Karpas-422 (cell line): ENCODE measurements around the gene KSR2. TPM values are rescaled to one million over a fixed set of nuclear protein-coding genes. Genes with fewer than 3 reads are reported as not detected.

Experiments used
- DNase-seq: peaks from one replicate; pipeline ENCODE4 v3.0.0-alpha.2; 2015
- H2AFZ ChIP-seq: fragments of 200-600 bp; sonication (generic); 2 replicates; pipeline ENCODE4 v1.6.1; 2014; ENCODE audit warnings: antibody characterized with exemption, low read length, mixed read lengths
- H3K27ac ChIP-seq: fragments of 200-600 bp; sonication (generic); 2 replicates; pipeline ENCODE4 v1.5.1; 2014; ENCODE audit warnings: mild to moderate bottlenecking, low read length, moderate library complexity
- H3K27me3 ChIP-seq: fragments of 200-600 bp; sonication (generic); 2 replicates; pipeline ENCODE4 v1.6.1; 2014; ENCODE audit warnings: low read length, mixed read lengths
- H3K36me3 ChIP-seq: fragments of 200-600 bp; sonication (generic); 2 replicates; pipeline ENCODE4 v1.6.1; 2014; ENCODE audit warnings: low read length, mixed read lengths; ENCODE audit not compliant: insufficient read depth
- H3K4me1 ChIP-seq: fragments of 200-600 bp; sonication (generic); 2 replicates; pipeline ENCODE4 v1.6.1; 2014; ENCODE audit warnings: mild to moderate bottlenecking, low read length, mixed read lengths
- H3K4me2 ChIP-seq: fragments of 200-600 bp; sonication (generic); 2 replicates; pipeline ENCODE4 v1.6.1; 2014; ENCODE audit warnings: low read length, low read depth, mild to moderate bottlenecking; ENCODE audit not compliant: poor library complexity, severe bottlenecking
- H3K4me3 ChIP-seq: fragments of 200-600 bp; sonication (generic); 2 replicates; pipeline ENCODE4 v1.5.1; 2014; ENCODE audit warnings: mild to moderate bottlenecking, antibody characterized with exemption, low read length, mixed read lengths
- H3K79me2 ChIP-seq: fragments of 200-600 bp; sonication (generic); 2 replicates; pipeline ENCODE4 v1.6.1; 2014; ENCODE audit warnings: mild to moderate bottlenecking, low read length, mixed read lengths
- H3K9ac ChIP-seq: fragments of 200-600 bp; sonication (generic); 2 replicates; pipeline ENCODE4 v1.6.0; 2014; ENCODE audit warnings: low read length
- H3K9me2 ChIP-seq: fragments of 200-600 bp; sonication (generic), shearing (Covaris generic); replicated peaks from 2 replicates; pipeline ENCODE4 v1.6.0; 2014; ENCODE audit warnings: mild to moderate bottlenecking, low read length, moderate library complexity; ENCODE audit not compliant: insufficient read depth
- H3K9me3 ChIP-seq: fragments of 300-700, 200-600 bp; sonication (generic); 2 replicates; pipeline ENCODE4 v1.6.1; 2014; ENCODE audit warnings: low read length, mixed read lengths
- H4K20me1 ChIP-seq: fragments of 200-600 bp; sonication (generic); 2 replicates; pipeline ENCODE4 v1.6.1; 2014; ENCODE audit warnings: mild to moderate bottlenecking, antibody characterized with exemption, low read length, low read depth; ENCODE audit not compliant: insufficient read depth
- total RNA-seq: library from RNA; depleted of rRNA; stranded (reverse); fragments of >200 nt; shearing (Covaris generic); gene quantifications from 2 replicates; pipeline ENCODE4 v1.2.3, GENCODE V29; 2014; ENCODE audit warnings: low replicate concordance

The KSR2 gene
- total RNA-seq, 1 experiment from 2014 or later = 0.04 TPM

GRCh38 chr12:117662620-117663395 lies 306.0 kb downstream of the KSR2 start:
- no peaks in the 10 kb centered on the region for H4K20me1 ChIP-seq
- H3K9me2 ChIP-seq = no peaks in the 10 kb centered on the region
- H3K36me3 ChIP-seq = no peaks in the 10 kb centered on the region
- no peak overlapping the region for H2AFZ ChIP-seq
- no peak overlapping the region for H3K4me3 ChIP-seq
- DNase-seq = no peak
- H3K27ac ChIP-seq = no peak overlapping the region
- no peak overlapping the region for H3K9ac ChIP-seq
- no peaks in the 10 kb centered on the region for H3K27me3 ChIP-seq
- no peaks in the 10 kb centered on the region for H3K4me1 ChIP-seq
- no peaks in the 10 kb centered on the region for H3K9me3 ChIP-seq
- no peak overlapping the region for H3K4me2 ChIP-seq
- no peaks in the 10 kb centered on the region for H3K79me2 ChIP-seq

- H3K27ac ChIP-seq = no peak overlapping the region
- no peak overlapping the region for H3K4me3 ChIP-seq
- no peaks in the 10 kb centered on the region for H3K9me3 ChIP-seq
- no peaks in the 10 kb centered on the region for H3K9me2 ChIP-seq
- H3K27me3 ChIP-seq = no peaks in the 10 kb centered on the region
- H3K4me1 ChIP-seq = no peaks in the 10 kb centered on the region
- no peaks in the 10 kb centered on the region for H3K79me2 ChIP-seq
- no peaks in the 10 kb centered on the region for H4K20me1 ChIP-seq
- H3K36me3 ChIP-seq = no peaks in the 10 kb centered on the region
- DNase-seq = no peak
- H2AFZ ChIP-seq = no peak overlapping the region
- no peak overlapping the region for H3K4me2 ChIP-seq
- no peak overlapping the region for H3K9ac ChIP-seq
Measured at GRCh38 chr12:117662220-117662619, 306.6 kb downstream of the KSR2 start.

GRCh38 chr12:117661471-117661870 lies 307.3 kb downstream of the KSR2 start:
- Histone ChIP-seq H3K79me2 (no peaks in the 10 kb centered on the region), H3K27me3 (no peaks in the 10 kb centered on the region), H3K27ac (no peak overlapping the region), H3K9ac (no peak overlapping the region), H3K36me3 (no peaks in the 10 kb centered on the region), H4K20me1 (no peaks in the 10 kb centered on the region), H3K4me1 (no peaks in the 10 kb centered on the region), H2AFZ (no peak overlapping the region), H3K9me2 (no peaks in the 10 kb centered on the region), H3K4me2 (no peak overlapping the region), H3K4me3 (no peak overlapping the region), H3K9me3 (no peaks in the 10 kb centered on the region)
- no peak for DNase-seq

- DNase-seq = no peak
- H2AFZ ChIP-seq = no peak overlapping the region
- H3K9me3 ChIP-seq = no peaks in the 10 kb centered on the region
- H3K27me3 ChIP-seq = no peaks in the 10 kb centered on the region
- no peaks in the 10 kb centered on the region for H3K36me3 ChIP-seq
- H3K4me2 ChIP-seq = no peak overlapping the region
- H3K4me1 ChIP-seq = no peaks in the 10 kb centered on the region
- H3K9me2 ChIP-seq = no peaks in the 10 kb centered on the region
- H3K27ac ChIP-seq = no peak overlapping the region
- H3K79me2 ChIP-seq = no peaks in the 10 kb centered on the region
- no peak overlapping the region for H3K9ac ChIP-seq
- no peaks in the 10 kb centered on the region for H4K20me1 ChIP-seq
- no peak overlapping the region for H3K4me3 ChIP-seq
Measured at GRCh38 chr12:117660896-117661295, 307.9 kb downstream of the KSR2 start.

- no peaks in the 10 kb centered on the region for H4K20me1 ChIP-seq
- no peak overlapping the region for H3K9ac ChIP-seq
- H3K27ac ChIP-seq = no peak overlapping the region
- no peaks in the 10 kb centered on the region for H3K36me3 ChIP-seq
- no peaks in the 10 kb centered on the region for H3K9me3 ChIP-seq
- no peak for DNase-seq
- H3K79me2 ChIP-seq = no peaks in the 10 kb centered on the region
- no peaks in the 10 kb centered on the region for H3K4me1 ChIP-seq
- H3K4me3 ChIP-seq = no peak overlapping the region
- H3K9me2 ChIP-seq = no peaks in the 10 kb centered on the region
- H2AFZ ChIP-seq = no peak overlapping the region
- H3K27me3 ChIP-seq = no peaks in the 10 kb centered on the region
- H3K4me2 ChIP-seq = no peak overlapping the region
Measured at GRCh38 chr12:117658226-117658625, 310.6 kb downstream of the KSR2 start.

GRCh38 chr12:117649796-117650195 lies 319.0 kb downstream of the KSR2 start:
- no peak for DNase-seq
- Histone ChIP-seq H3K9me2 (no peaks in the 10 kb centered on the region), H3K9me3 (no peaks in the 10 kb centered on the region), H2AFZ (no peak overlapping the region), H3K27ac (no peak overlapping the region), H3K4me3 (no peak overlapping the region), H3K4me2 (no peak overlapping the region), H3K4me1 (no peaks in the 10 kb centered on the region), H4K20me1 (no peaks in the 10 kb centered on the region), H3K27me3 (no peaks in the 10 kb centered on the region), H3K36me3 (no peaks in the 10 kb centered on the region), H3K79me2 (no peaks in the 10 kb centered on the region), H3K9ac (no peak overlapping the region)

- H3K4me2 ChIP-seq = no peak overlapping the region
- H4K20me1 ChIP-seq = no peaks in the 10 kb centered on the region
- no peak overlapping the region for H3K9ac ChIP-seq
- H3K4me3 ChIP-seq = no peak overlapping the region
- no peak overlapping the region for H3K27ac ChIP-seq
- no peaks in the 10 kb centered on the region for H3K27me3 ChIP-seq
- no peaks in the 10 kb centered on the region for H3K79me2 ChIP-seq
- no peak overlapping the region for H2AFZ ChIP-seq
- H3K36me3 ChIP-seq = no peaks in the 10 kb centered on the region
- no peaks in the 10 kb centered on the region for H3K4me1 ChIP-seq
- no peaks in the 10 kb centered on the region for H3K9me2 ChIP-seq
- no peaks in the 10 kb centered on the region for H3K9me3 ChIP-seq
- DNase-seq = no peak
Measured at GRCh38 chr12:117646520-117646919, 322.3 kb downstream of the KSR2 start.

- Histone ChIP-seq H2AFZ (no peak overlapping the region), H4K20me1 (no peaks in the 10 kb centered on the region), H3K27me3 (no peaks in the 10 kb centered on the region), H3K4me1 (no peaks in the 10 kb centered on the region), H3K79me2 (no peaks in the 10 kb centered on the region), H3K9ac (no peak overlapping the region), H3K27ac (no peak overlapping the region), H3K4me2 (no peak overlapping the region), H3K36me3 (no peaks in the 10 kb centered on the region), H3K4me3 (no peak overlapping the region), H3K9me2 (no peaks in the 10 kb centered on the region), H3K9me3 (no peaks in the 10 kb centered on the region)
- no peak for DNase-seq
Measured at GRCh38 chr12:117645473-117645872, 323.3 kb downstream of the KSR2 start.
